Fibroblast of skin of abdomen (primary cell): Measurements from ENCODE around the gene ZNF239. TPM values are rescaled to one million over a fixed set of nuclear protein-coding genes. Genes with fewer than 3 reads are reported as not detected.
"Not testable (repeated sequence)": the region's sequence is repeated elsewhere in the genome, so short reads cannot be mapped to it uniquely, and the experiment has no call there.

Source experiments
- DNase-seq: peaks from one replicate; pipeline ENCODE4 v3.0.0-alpha.2; 2013
- polyA plus RNA-seq, 2 experiments: library from polyadenylated mRNA; unstranded; fragments of 120-200 nt; gene quantifications; one replicate each; pipeline ENCODE4 v1.2.1, GENCODE V29; 2013; ENCODE audit not compliant: insufficient read length in 2 of 2

The ZNF239 gene
- polyA plus RNA-seq (2013, experiment 1 of 2; ENCODE audit: insufficient read length) = 8.7 TPM
- 7.6 TPM for polyA plus RNA-seq (2013, experiment 2 of 2; ENCODE audit: insufficient read length)

GRCh38 chr10:43574001-43574892, at the start of gene ZNF239:
TSS of gene ZNF239 (minus strand) at chr10:43574616. CDS start at chr10:43558079, 16,537 bp downstream.
- DNase-seq = peak; percentile 89

GRCh38 chr10:43623351-43623750, 48.9 kb upstream of the ZNF239 start:
- DNase-seq = no peak

- no peak for DNase-seq
Measured at GRCh38 chr10:43622038-43622437, 47.6 kb upstream of the ZNF239 start.

- no peak for DNase-seq
Measured at GRCh38 chr10:43619368-43619767, 45.0 kb upstream of the ZNF239 start.

GRCh38 chr10:43616697-43617370, 42.4 kb upstream of the ZNF239 start:
- DNase-seq = no peak

- peak; percentile 74 for DNase-seq
Measured at GRCh38 chr10:43610636-43611035, 36.2 kb upstream of the ZNF239 start.

GRCh38 chr10:43607199-43607573, 32.8 kb upstream of the ZNF239 start:
- DNase-seq = no peak

GRCh38 chr10:43606323-43607198, 32.1 kb upstream of the ZNF239 start, which contains the start of gene ZNF485:
TSS of gene ZNF485 (plus strand) at chr10:43606438. CDS start at chr10:43607051, 613 bp downstream.
- DNase-seq = peak; percentile 69

- no peak for DNase-seq
Measured at GRCh38 chr10:43605850-43606322, 31.5 kb upstream of the ZNF239 start.

- DNase-seq = not testable (repeated sequence)
Measured at GRCh38 chr10:43601576-43601975, 27.2 kb upstream of the ZNF239 start.

GRCh38 chr10:43599333-43599732, 24.9 kb upstream of the ZNF239 start:
- no peak for DNase-seq

GRCh38 chr10:43598446-43598845, 24.0 kb upstream of the ZNF239 start:
- DNase-seq = peak; percentile 59

GRCh38 chr10:43596546-43596945, 22.1 kb upstream of the ZNF239 start:
- DNase-seq = no peak

- DNase-seq = no peak
Measured at GRCh38 chr10:43595739-43596298, 21.4 kb upstream of the ZNF239 start.

- peak; percentile 44 for DNase-seq
Measured at GRCh38 chr10:43594944-43595589, 20.7 kb upstream of the ZNF239 start.

GRCh38 chr10:43591303-43591904, 17.0 kb upstream of the ZNF239 start:
- DNase-seq = no peak

GRCh38 chr10:43586730-43587115, 12.3 kb upstream of the ZNF239 start:
- not testable (repeated sequence) for DNase-seq

GRCh38 chr10:43585981-43586729, 11.7 kb upstream of the ZNF239 start:
- no peak for DNase-seq

GRCh38 chr10:43585046-43585445, 10.6 kb upstream of the ZNF239 start:
- no peak for DNase-seq

- DNase-seq = no peak
Measured at GRCh38 chr10:43584051-43584450, 9.6 kb upstream of the ZNF239 start.
